GM19043 (cell line): ENCODE results near the gene AUH.

Source experiments
- ATAC-seq: cut with Tn5 transposase; IDR thresholded peaks from one replicate; pipeline ENCODE4 v1.9.1; 2021; ENCODE audit warnings: low read depth; ENCODE audit not compliant: unreplicated experiment

The AUH gene

GRCh38 chr9:91341749-91342148, 20.0 kb downstream of the AUH start:
- no peak for ATAC-seq

GRCh38 chr9:91341258-91341746, 20.4 kb downstream of the AUH start:
- no peak for ATAC-seq

- no peak for ATAC-seq
Measured at GRCh38 chr9:91340395-91340967, 21.2 kb downstream of the AUH start.

GRCh38 chr9:91338681-91339080, 23.0 kb downstream of the AUH start:
- no peak for ATAC-seq

- no peak for ATAC-seq
Measured at GRCh38 chr9:91336786-91337185, 24.9 kb downstream of the AUH start.

GRCh38 chr9:91334053-91334452, 27.7 kb downstream of the AUH start:
- ATAC-seq = no peak

- ATAC-seq = no peak
Measured at GRCh38 chr9:91333551-91333950, 28.2 kb downstream of the AUH start.

- ATAC-seq = no peak
Measured at GRCh38 chr9:91332546-91333231, 29.0 kb downstream of the AUH start.

GRCh38 chr9:91331849-91332248, 29.9 kb downstream of the AUH start:
- no peak for ATAC-seq

GRCh38 chr9:91328186-91328585, 33.5 kb downstream of the AUH start:
- ATAC-seq = no peak

- ATAC-seq = no peak
Measured at GRCh38 chr9:91321691-91322090, 40.0 kb downstream of the AUH start.

- ATAC-seq = no peak
Measured at GRCh38 chr9:91320299-91320698, 41.4 kb downstream of the AUH start.

- no peak for ATAC-seq
Measured at GRCh38 chr9:91316093-91316492, 45.6 kb downstream of the AUH start.

GRCh38 chr9:91315191-91315590, 46.5 kb downstream of the AUH start:
- no peak for ATAC-seq

- ATAC-seq = no peak
Measured at GRCh38 chr9:91312717-91313325, 48.9 kb downstream of the AUH start.

GRCh38 chr9:91310037-91310436, 51.7 kb downstream of the AUH start:
- ATAC-seq = no peak

GRCh38 chr9:91308191-91308590, 53.5 kb downstream of the AUH start:
- ATAC-seq = no peak

GRCh38 chr9:91307279-91307678, 54.4 kb downstream of the AUH start:
- no peak for ATAC-seq

- no peak for ATAC-seq
Measured at GRCh38 chr9:91306296-91306630, 55.5 kb downstream of the AUH start.

- ATAC-seq = no peak
Measured at GRCh38 chr9:91305596-91306295, 56.0 kb downstream of the AUH start.

- ATAC-seq = no peak
Measured at GRCh38 chr9:91303741-91304415, 57.8 kb downstream of the AUH start.
